GM19438 (cell line): ENCODE measurements around the gene GPR68.

Experiments
- ATAC-seq: cut with Tn5 transposase; IDR thresholded peaks from one replicate; pipeline ENCODE4 v1.9.1; 2021; ENCODE audit warnings: low read depth; ENCODE audit not compliant: unreplicated experiment

Gene GPR68

GRCh38 chr14:91244501-91244901, at the start of gene GPR68:
TSS of gene GPR68 (minus strand) at chr14:91244704. CDS start at chr14:91235050, 9,654 bp downstream.
- no peak for ATAC-seq

- no peak for ATAC-seq
Observed at GRCh38 chr14:91294153-91294552, 49.6 kb upstream of the GPR68 start.

GRCh38 chr14:91293281-91293680, 48.8 kb upstream of the GPR68 start:
- ATAC-seq = no peak

- ATAC-seq = no peak
Observed at GRCh38 chr14:91292491-91292890, 48.0 kb upstream of the GPR68 start.

GRCh38 chr14:91291786-91292405, 47.4 kb upstream of the GPR68 start:
- ATAC-seq = no peak

GRCh38 chr14:91290986-91291385, 46.5 kb upstream of the GPR68 start:
- ATAC-seq = no peak

- no peak for ATAC-seq
Observed at GRCh38 chr14:91289464-91289863, 45.0 kb upstream of the GPR68 start.

GRCh38 chr14:91288876-91289275, 44.4 kb upstream of the GPR68 start:
- ATAC-seq = no peak

GRCh38 chr14:91286530-91286937, 42.0 kb upstream of the GPR68 start:
- ATAC-seq = no peak

- no peak for ATAC-seq
Observed at GRCh38 chr14:91284791-91285548, 40.5 kb upstream of the GPR68 start.

- no peak for ATAC-seq
Observed at GRCh38 chr14:91284146-91284790, 39.8 kb upstream of the GPR68 start.

- ATAC-seq = no peak
Observed at GRCh38 chr14:91283666-91284065, 39.2 kb upstream of the GPR68 start.

- ATAC-seq = no peak
Observed at GRCh38 chr14:91282954-91283645, 38.6 kb upstream of the GPR68 start.

- no peak for ATAC-seq
Observed at GRCh38 chr14:91281346-91281745, 36.8 kb upstream of the GPR68 start.

GRCh38 chr14:91280129-91280528, 35.6 kb upstream of the GPR68 start:
- ATAC-seq = no peak

- no peak for ATAC-seq
Observed at GRCh38 chr14:91279354-91279753, 34.9 kb upstream of the GPR68 start.

GRCh38 chr14:91278383-91278715, 33.8 kb upstream of the GPR68 start:
- no peak for ATAC-seq

- no peak for ATAC-seq
Observed at GRCh38 chr14:91277546-91278382, 33.3 kb upstream of the GPR68 start.

- ATAC-seq = no peak
Observed at GRCh38 chr14:91274796-91275195, 30.3 kb upstream of the GPR68 start.

- no peak for ATAC-seq
Observed at GRCh38 chr14:91273885-91274273, 29.4 kb upstream of the GPR68 start.
